Ovary (tissue), 3 donors: ENCODE measurements around the gene CACNB2.

ENCODE experiments used
- CTCF ChIP-seq, 3 donors: fragments of 450-650 bp in 2 of 3; fragments of 200-600 bp in 1 of 3; IDR thresholded peaks; one replicate each; pipeline versions ENCODE4 v1.5.1 to v1.8.0; 2016 to 2022; ENCODE audit warnings: antibody characterized with exemption in 3 of 3, mild to moderate bottlenecking in 1 of 3
- EP300 ChIP-seq: sonication (generic); formaldehyde crosslinking; IDR thresholded peaks from one replicate; pipeline ENCODE4 v1.6.1; 2017; ENCODE audit warnings: antibody characterized with exemption
- POLR2A ChIP-seq: fragments of 450-650 bp; IDR thresholded peaks from one replicate; pipeline ENCODE4 v1.6.1; 2017; ENCODE audit warnings: antibody characterized with exemption, mild to moderate bottlenecking, moderate library complexity
- donor health status: DM: no; HTN: no; CAD: no.

- TF ChIP-seq CTCF (IDR thresholded peaks at IDR 0.05) (no peak), POLR2A (no peak), EP300 (no peak)
These were observed 185.2 kb downstream of the CACNB2 start for GRCh38 chr10:18325410-18325809.
